Measurements from ENCODE around the gene MARCOL.

The MARCOL gene, protein sequence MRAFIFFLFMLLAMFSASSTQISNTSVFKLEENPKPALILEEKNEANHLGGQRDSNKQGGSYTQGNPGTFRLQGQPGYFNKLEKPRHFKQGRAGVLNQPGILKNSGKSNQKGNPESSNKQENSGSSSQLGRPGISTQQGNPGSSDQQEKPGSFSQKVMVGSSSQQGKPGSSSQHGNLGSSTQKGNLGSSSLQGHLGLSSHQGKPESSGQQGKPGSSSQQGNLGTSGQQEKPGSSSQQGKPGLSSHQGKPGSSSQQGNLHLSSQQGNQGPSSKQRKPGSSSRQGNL

DNA sequence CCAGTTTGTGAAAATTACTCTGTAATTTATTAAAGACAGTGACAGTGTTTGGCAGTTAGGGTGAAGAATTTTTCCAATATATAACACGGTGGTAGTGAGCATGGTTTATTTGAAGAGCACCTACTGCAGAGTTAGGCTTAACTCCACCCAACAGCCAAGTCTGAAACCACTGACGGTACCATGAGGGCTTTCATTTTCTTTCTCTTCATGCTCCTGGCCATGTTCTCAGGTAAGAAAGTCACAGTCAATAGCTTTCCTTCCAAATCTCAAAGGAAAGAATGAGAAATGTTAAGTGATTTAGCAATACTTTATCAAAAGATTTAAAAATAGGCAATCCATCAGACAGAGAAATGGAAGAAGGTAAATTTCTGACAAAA lies at the start of gene MARCOL:
Gene MARCOL (plus strand): TSS at position 108 of the 377 bp plus-strand sequence. CDS start 73 bp downstream, at position 181.
- CTCF ChIA-PET: no interaction called here
- POLR2A ChIA-PET: no interaction called here
- no peak for TF ChIP-seq ZNF384 (IDR thresholded peaks at IDR 0.05)
- TF ChIP-seq NFRKB (IDR thresholded peaks at IDR 0.05): no peak
- no peak for TF ChIP-seq SP1 (IDR thresholded peaks at IDR 0.05)
- no peak for TF ChIP-seq BHLHE40 (IDR thresholded peaks at IDR 0.05; ENCODE audit: borderline replicate concordance)
- TF ChIP-seq L3MBTL2 (conservative IDR thresholded peaks at IDR 0.05): no peak
- no peak for TF ChIP-seq FOXA1 (IDR thresholded peaks at IDR 0.05)
- DNase-seq (ENCODE audit: extremely low spot score): no peak

DNA sequence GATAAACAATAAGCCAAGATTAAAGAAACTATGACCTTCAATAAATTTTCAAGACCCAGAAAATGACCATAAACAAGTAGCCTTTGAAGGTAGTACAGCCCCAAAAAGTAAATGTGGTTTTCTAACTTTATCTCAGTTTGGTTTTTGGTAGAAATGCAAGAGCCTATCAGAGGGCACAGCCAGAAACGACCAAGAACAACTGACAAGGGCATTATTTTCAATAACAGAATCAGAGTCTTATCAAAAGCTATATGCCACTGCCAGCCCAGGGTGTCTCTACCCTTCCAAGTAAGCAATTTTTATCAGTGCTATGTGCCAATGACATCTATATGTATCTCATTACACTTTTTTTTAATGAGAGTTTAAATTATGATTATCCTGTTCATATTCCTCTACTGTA lies 47.3 kb upstream of the MARCOL start:
- no peak for TF ChIP-seq TARDBP (IDR thresholded peaks at IDR 0.05)
- POLR2A ChIA-PET: no interaction called here
- DNase-seq (ENCODE audit: extremely low spot score): no peak
- CTCF ChIA-PET: no interaction called here

DNA sequence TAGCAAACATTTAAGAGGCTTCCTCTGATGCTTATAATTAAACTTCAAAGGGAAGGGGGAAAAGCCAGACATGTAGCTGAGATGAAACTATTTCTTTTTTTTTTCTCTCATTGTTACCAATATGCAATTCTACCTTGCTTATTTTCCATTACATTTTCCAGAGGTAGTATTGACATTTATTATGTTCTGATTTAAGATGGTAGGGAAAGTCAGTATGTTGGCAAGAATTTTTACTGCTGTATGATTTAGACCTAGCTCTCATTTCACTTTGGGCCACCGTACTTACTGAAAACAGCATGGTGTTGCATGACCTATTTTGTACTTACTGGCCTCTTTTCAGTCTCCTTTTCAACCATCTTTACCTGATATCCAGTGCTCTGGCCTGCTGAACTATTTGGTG lies 45.1 kb upstream of the MARCOL start:
- DNase-seq (ENCODE audit: extremely low spot score): no peak
- TF ChIP-seq, protein P1, sequence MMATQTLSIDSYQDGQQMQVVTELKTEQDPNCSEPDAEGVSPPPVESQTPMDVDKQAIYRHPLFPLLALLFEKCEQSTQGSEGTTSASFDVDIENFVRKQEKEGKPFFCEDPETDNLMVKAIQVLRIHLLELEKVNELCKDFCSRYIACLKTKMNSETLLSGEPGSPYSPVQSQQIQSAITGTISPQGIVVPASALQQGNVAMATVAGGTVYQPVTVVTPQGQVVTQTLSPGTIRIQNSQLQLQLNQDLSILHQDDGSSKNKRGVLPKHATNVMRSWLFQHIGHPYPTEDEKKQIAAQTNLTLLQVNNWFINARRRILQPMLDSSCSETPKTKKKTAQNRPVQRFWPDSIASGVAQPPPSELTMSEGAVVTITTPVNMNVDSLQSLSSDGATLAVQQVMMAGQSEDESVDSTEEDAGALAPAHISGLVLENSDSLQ (IDR thresholded peaks at IDR 0.05): no peak
- TF ChIP-seq NFRKB (IDR thresholded peaks at IDR 0.05) (no peak), CTBP1 (IDR thresholded peaks at IDR 0.05; ENCODE audit: borderline replicate concordance) (no peak), SP1 (IDR thresholded peaks at IDR 0.05) (no peak), HDGF (IDR thresholded peaks at IDR 0.05; ENCODE audit: borderline replicate concordance) (no peak), BHLHE40 (IDR thresholded peaks at IDR 0.05; ENCODE audit: borderline replicate concordance) (no peak), ARNT (IDR thresholded peaks at IDR 0.05) (no peak), SUZ12 (IDR thresholded peaks at IDR 0.05) (no peak), FOXM1 (IDR thresholded peaks at IDR 0.05; ENCODE audit: borderline replicate concordance) (no peak), L3MBTL2 (conservative IDR thresholded peaks at IDR 0.05) (no peak), FOXA1 (IDR thresholded peaks at IDR 0.05) (no peak), TARDBP (IDR thresholded peaks at IDR 0.05) (no peak), ZNF384 (IDR thresholded peaks at IDR 0.05) (no peak), FOXK2 (IDR thresholded peaks at IDR 0.05) (no peak), ELF4 (IDR thresholded peaks at IDR 0.05) (no peak), LEF1 (IDR thresholded peaks at IDR 0.05; ENCODE audit: borderline replicate concordance) (no peak)
- ChIA-PET CTCF (no interaction called here), POLR2A (no interaction called here)

DNA sequence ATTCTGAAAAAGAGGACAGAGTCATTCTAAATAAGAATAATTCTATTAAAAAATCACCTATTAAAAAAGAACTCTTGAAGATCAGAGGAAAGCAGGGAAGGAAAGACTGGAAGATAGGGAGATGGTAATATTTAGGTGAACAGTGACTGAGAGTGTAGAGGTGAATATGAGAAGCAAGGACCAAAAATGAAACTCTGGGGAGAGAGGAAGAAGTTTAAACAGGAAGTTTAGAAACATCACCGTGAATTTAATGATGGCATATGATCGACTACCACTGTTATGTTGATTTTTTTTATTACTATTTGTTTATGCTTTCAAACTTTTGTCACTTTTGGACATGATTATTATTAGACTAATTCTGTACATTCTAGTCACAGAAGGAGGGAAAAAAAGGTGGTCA lies 37.2 kb upstream of the MARCOL start:
- ChIA-PET CTCF (no interaction called here), POLR2A (no interaction called here)
- no peak for DNase-seq (ENCODE audit: extremely low spot score)
- TF ChIP-seq ELF4 (IDR thresholded peaks at IDR 0.05): no peak
- no peak for TF ChIP-seq SUZ12 (IDR thresholded peaks at IDR 0.05)
- TF ChIP-seq TARDBP (IDR thresholded peaks at IDR 0.05): no peak
- TF ChIP-seq FOXM1 (IDR thresholded peaks at IDR 0.05; ENCODE audit: borderline replicate concordance): no peak
- no peak for TF ChIP-seq HDGF (IDR thresholded peaks at IDR 0.05; ENCODE audit: borderline replicate concordance)
- TF ChIP-seq, protein P1 (IDR thresholded peaks at IDR 0.05): no peak
- no peak for TF ChIP-seq SP1 (IDR thresholded peaks at IDR 0.05)
- no peak for TF ChIP-seq ZNF384 (IDR thresholded peaks at IDR 0.05)
- no peak for TF ChIP-seq ARNT (IDR thresholded peaks at IDR 0.05)
- TF ChIP-seq BHLHE40 (IDR thresholded peaks at IDR 0.05; ENCODE audit: borderline replicate concordance): no peak
- no peak for TF ChIP-seq L3MBTL2 (conservative IDR thresholded peaks at IDR 0.05)
- no peak for TF ChIP-seq FOXK2 (IDR thresholded peaks at IDR 0.05)
- TF ChIP-seq LEF1 (IDR thresholded peaks at IDR 0.05; ENCODE audit: borderline replicate concordance): no peak
- TF ChIP-seq CTBP1 (IDR thresholded peaks at IDR 0.05; ENCODE audit: borderline replicate concordance): no peak
- TF ChIP-seq NFRKB (IDR thresholded peaks at IDR 0.05): no peak
- TF ChIP-seq FOXA1 (IDR thresholded peaks at IDR 0.05): no peak

DNA sequence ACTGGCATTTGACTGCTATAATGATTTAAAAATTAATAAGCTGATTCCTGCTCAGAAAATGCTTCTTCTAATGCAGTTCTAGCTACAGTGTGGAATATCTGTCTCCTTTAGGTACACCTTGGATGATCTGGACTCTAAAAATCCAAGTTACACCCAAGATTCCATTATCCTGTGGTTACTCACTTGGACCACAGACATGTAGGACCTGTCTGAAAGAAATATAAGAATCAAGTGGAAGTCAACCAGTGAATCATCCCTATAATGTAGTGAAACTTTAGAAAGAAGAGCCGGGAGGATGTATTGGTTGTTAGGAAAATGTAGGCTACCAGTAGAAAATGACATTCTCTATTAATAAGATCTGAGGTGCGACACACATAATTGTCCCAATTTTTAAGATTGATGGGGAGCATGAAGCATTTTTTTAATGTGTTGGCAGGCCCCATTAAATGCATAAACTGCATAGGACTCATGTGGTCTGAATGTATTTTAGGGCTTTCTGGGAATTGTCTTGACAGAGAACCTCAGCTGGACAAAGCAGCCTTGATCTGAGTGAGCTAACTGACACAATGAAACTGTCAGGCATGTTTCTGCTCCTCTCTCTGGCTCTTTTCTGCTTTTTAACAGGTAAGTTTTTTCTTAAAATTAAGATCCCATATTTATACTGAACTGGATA lies 35.7 kb upstream of the MARCOL start, which contains the start of gene SPINK6:
Gene SPINK6 (plus strand): TSS at position 512 of the 673 bp plus-strand sequence. CDS start 55 bp downstream, at position 567.
- POLR2A ChIA-PET: no interaction called here
- CTCF ChIA-PET: no interaction called here
- no peak for TF ChIP-seq LEF1 (IDR thresholded peaks at IDR 0.05; ENCODE audit: borderline replicate concordance)
- no peak for TF ChIP-seq HDGF (IDR thresholded peaks at IDR 0.05; ENCODE audit: borderline replicate concordance)
- no peak for TF ChIP-seq ZNF384 (IDR thresholded peaks at IDR 0.05)
- TF ChIP-seq BHLHE40 (IDR thresholded peaks at IDR 0.05; ENCODE audit: borderline replicate concordance): no peak
- TF ChIP-seq SUZ12 (IDR thresholded peaks at IDR 0.05): no peak
- TF ChIP-seq, protein P1 (IDR thresholded peaks at IDR 0.05): no peak
- no peak for TF ChIP-seq CTBP1 (IDR thresholded peaks at IDR 0.05; ENCODE audit: borderline replicate concordance)
- no peak for TF ChIP-seq SP1 (IDR thresholded peaks at IDR 0.05)
- TF ChIP-seq FOXA1 (IDR thresholded peaks at IDR 0.05): no peak
- TF ChIP-seq FOXM1 (IDR thresholded peaks at IDR 0.05; ENCODE audit: borderline replicate concordance): no peak
- no peak for TF ChIP-seq TARDBP (IDR thresholded peaks at IDR 0.05)
- no peak for TF ChIP-seq ELF4 (IDR thresholded peaks at IDR 0.05)
- no peak for TF ChIP-seq NFRKB (IDR thresholded peaks at IDR 0.05)
- no peak for TF ChIP-seq FOXK2 (IDR thresholded peaks at IDR 0.05)
- DNase-seq (ENCODE audit: extremely low spot score): no peak
